CD8-positive, alpha-beta memory T cell (primary cell): ENCODE results near the gene TMEM132E. TPM values are rescaled to one million over a fixed set of nuclear protein-coding genes. Genes with fewer than 3 reads are reported as not detected.

Experiments
- CTCF ChIA-PET: fragments of 350-600 bp; sonication (Branson Sonifier 250); formaldehyde crosslinking; loops from one replicate; lab custom pipeline; 2021; ENCODE audit warnings: antibody characterized with exemption; lab: Charles Lee
- POLR2A ChIA-PET: fragments of 350-600 bp; sonication (Branson Sonifier 250); formaldehyde crosslinking; loops from one replicate; lab custom pipeline; 2021; ENCODE audit warnings: antibody characterized with exemption; lab: Charles Lee
- DNase-seq, 5 donors: peaks; one replicate each; pipeline versions ENCODE4 v3.0.0 to v3.0.0-alpha.2; 2020 to 2022; ENCODE audit warnings: mixed read lengths in 1 of 5
- H3K27ac ChIP-seq: one replicate; pipeline ENCODE4 v1.7.0; 2013; ENCODE audit warnings: low read depth, mild to moderate bottlenecking, low read length, moderate library complexity
- H3K27me3 ChIP-seq: 2 replicates; pipeline ENCODE4 v1.7.0; 2013; ENCODE audit warnings: low read length, mild to moderate bottlenecking; ENCODE audit not compliant: insufficient read depth, poor library complexity, severe bottlenecking
- H3K36me3 ChIP-seq: 2 replicates; pipeline ENCODE4 v1.7.0; 2013; ENCODE audit warnings: mild to moderate bottlenecking, low read length, moderate library complexity; ENCODE audit not compliant: insufficient read depth
- H3K4me1 ChIP-seq: 2 replicates; pipeline ENCODE4 v1.7.0; 2013; ENCODE audit warnings: mild to moderate bottlenecking, low read length, moderate library complexity; ENCODE audit not compliant: insufficient read depth
- H3K4me3 ChIP-seq: 2 replicates; pipeline ENCODE4 v1.7.0; 2013; ENCODE audit warnings: mild to moderate bottlenecking, low read length
- H3K9me3 ChIP-seq: 2 replicates; pipeline ENCODE4 v1.7.0; 2013; ENCODE audit warnings: mild to moderate bottlenecking, low read length
- H3K27ac Mint-ChIP-seq, 8 donors: one replicate each; pipeline ENCODE4 v1.8.0; 2020 to 2021; ENCODE audit warnings: mixed read lengths in 8 of 8, mild to moderate bottlenecking in 6 of 8, inconsistent platforms in 3 of 8, moderate library complexity in 3 of 8
- H3K27me3 Mint-ChIP-seq, 2 donors: one replicate each; pipeline ENCODE4 v1.8.0; 2020 to 2021; ENCODE audit warnings: mixed read lengths in 2 of 2, mild to moderate bottlenecking in 1 of 2, moderate library complexity in 1 of 2
- H3K36me3 Mint-ChIP-seq, 3 donors: one replicate each; pipeline ENCODE4 v1.8.0; 2020 to 2021; ENCODE audit warnings: mixed read lengths in 3 of 3, inconsistent platforms in 1 of 3, mild to moderate bottlenecking in 1 of 3
- H3K4me1 Mint-ChIP-seq, 3 donors: one replicate each; pipeline ENCODE4 v1.8.0; 2020 to 2021; ENCODE audit warnings: mixed read lengths in 3 of 3, inconsistent platforms in 1 of 3, mild to moderate bottlenecking in 1 of 3
- H3K4me3 Mint-ChIP-seq, 7 donors: one replicate each; pipeline ENCODE4 v1.8.0; 2020 to 2021; ENCODE audit warnings: mixed read lengths in 7 of 7, mild to moderate bottlenecking in 6 of 7, moderate library complexity in 4 of 7, inconsistent platforms in 2 of 7
- H3K9me3 Mint-ChIP-seq, 5 donors: one replicate each; pipeline ENCODE4 v1.8.0; 2020 to 2022; ENCODE audit warnings: mixed read lengths in 5 of 5, mild to moderate bottlenecking in 3 of 5, moderate library complexity in 2 of 5, inconsistent platforms in 1 of 5
- polyA plus RNA-seq: library from polyadenylated mRNA; unstranded; fragments of 300-500 nt; fragmentation: Illumina TruSeq; gene quantifications from one replicate; pipeline ENCODE4 v1.2.3, GENCODE V29; 2021
- total RNA-seq, 2 experiments: library from RNA; stranded (reverse); gene quantifications; one replicate each; pipeline ENCODE4 v1.2.3, GENCODE V29; 2021

TMEM132E gene
- total and polyA plus RNA-seq, 3 experiments from 2014 or later: 0.24 TPM; not detected in 2

- no peaks in the 10 kb centered on the region for H3K9me3 Mint-ChIP-seq
- Histone ChIP-seq H3K4me3 (no peak overlapping the region), H3K4me1 (no peaks in the 10 kb centered on the region), H3K27me3 (peaks cover 21% of the 10 kb centered on the region), H3K27ac (no peak overlapping the region), H3K9me3 (no peaks in the 10 kb centered on the region), H3K36me3 (no peaks in the 10 kb centered on the region)
- H3K27me3 Mint-ChIP-seq: peaks cover 30 to 68% of the 10 kb centered on the region in 2 donors
- no peak overlapping the region for H3K4me3 Mint-ChIP-seq
- ChIA-PET CTCF (no interaction called here), POLR2A (no interaction called here)
- H3K4me1 Mint-ChIP-seq: peaks cover 0 to 6% (median 0%) of the 10 kb centered on the region in 3 donors
- H3K27ac Mint-ChIP-seq: no peak overlapping the region
- no peak for DNase-seq
- H3K36me3 Mint-ChIP-seq: no peaks in the 10 kb centered on the region
Observed at GRCh38 chr17:34622862-34623623, 43.7 kb downstream of the TMEM132E start.

- Histone ChIP-seq H3K9me3 (no peaks in the 10 kb centered on the region), H3K36me3 (no peaks in the 10 kb centered on the region), H3K27me3 (peaks cover 25% of the 10 kb centered on the region), H3K4me3 (no peak overlapping the region), H3K27ac (no peak overlapping the region), H3K4me1 (no peaks in the 10 kb centered on the region)
- DNase-seq: no peak
- ChIA-PET CTCF (no interaction called here), POLR2A (no interaction called here)
- no peak overlapping the region for H3K4me3 Mint-ChIP-seq
- H3K4me1 Mint-ChIP-seq: peaks cover 0 to 6% (median 0%) of the 10 kb centered on the region in 3 donors
- no peaks in the 10 kb centered on the region for H3K9me3 Mint-ChIP-seq
- peaks cover 30 to 74% of the 10 kb centered on the region in 2 donors for H3K27me3 Mint-ChIP-seq
- no peaks in the 10 kb centered on the region for H3K36me3 Mint-ChIP-seq
- no peak overlapping the region for H3K27ac Mint-ChIP-seq
Observed at GRCh38 chr17:34623856-34624766, 44.7 kb downstream of the TMEM132E start.

GRCh38 chr17:34624767-34625383 lies 45.5 kb downstream of the TMEM132E start:
- ChIA-PET CTCF (no interaction called here), POLR2A (no interaction called here)
- Histone ChIP-seq H3K27ac (no peak overlapping the region), H3K4me1 (no peaks in the 10 kb centered on the region), H3K36me3 (no peaks in the 10 kb centered on the region), H3K4me3 (no peak overlapping the region), H3K9me3 (no peaks in the 10 kb centered on the region), H3K27me3 (peaks cover 25% of the 10 kb centered on the region)
- Mint-ChIP-seq H3K27me3 (peaks cover 34 to 73% of the 10 kb centered on the region in 2 donors), H3K36me3 (no peaks in the 10 kb centered on the region), H3K4me1 (peaks cover 0 to 6% (median 0%) of the 10 kb centered on the region in 3 donors), H3K9me3 (no peaks in the 10 kb centered on the region), H3K27ac (no peak overlapping the region), H3K4me3 (no peak overlapping the region)
- no peak for DNase-seq

- DNase-seq: peak in 1 of 5 donors; percentile 5
- Histone ChIP-seq H3K9me3 (no peaks in the 10 kb centered on the region), H3K27me3 (peaks cover 24% of the 10 kb centered on the region), H3K27ac (no peak overlapping the region), H3K4me3 (no peak overlapping the region), H3K36me3 (no peaks in the 10 kb centered on the region), H3K4me1 (no peaks in the 10 kb centered on the region)
- Mint-ChIP-seq H3K4me3 (no peak overlapping the region), H3K4me1 (peaks cover 0 to 6% (median 0%) of the 10 kb centered on the region in 3 donors), H3K36me3 (no peaks in the 10 kb centered on the region), H3K27me3 (peaks cover 35 to 74% of the 10 kb centered on the region in 2 donors), H3K9me3 (no peaks in the 10 kb centered on the region), H3K27ac (no peak overlapping the region)
- ChIA-PET POLR2A (no interaction called here), CTCF (interaction anchor here (4.2 kb wide), 1 partner anchor 12 kb away, joined by 21 read pairs; no protein-coding TSS in a partner anchor)
Observed at GRCh38 chr17:34626121-34626681, 46.8 kb downstream of the TMEM132E start.

- no peaks in the 10 kb centered on the region for H3K36me3 Mint-ChIP-seq
- DNase-seq: no peak
- Histone ChIP-seq H3K27ac (no peak overlapping the region), H3K4me1 (no peaks in the 10 kb centered on the region), H3K9me3 (no peaks in the 10 kb centered on the region), H3K4me3 (no peak overlapping the region), H3K36me3 (no peaks in the 10 kb centered on the region), H3K27me3 (peaks cover 22% of the 10 kb centered on the region)
- H3K9me3 Mint-ChIP-seq: no peaks in the 10 kb centered on the region
- H3K4me3 Mint-ChIP-seq: no peak overlapping the region
- ChIA-PET CTCF (interaction anchor here (4.2 kb wide), 1 partner anchor 9 kb away, joined by 21 read pairs; no protein-coding TSS in a partner anchor), POLR2A (no interaction called here)
- H3K4me1 Mint-ChIP-seq: peaks cover 0 to 6% (median 0%) of the 10 kb centered on the region in 3 donors
- peaks cover 35 to 80% of the 10 kb centered on the region in 2 donors for H3K27me3 Mint-ChIP-seq
- no peak overlapping the region for H3K27ac Mint-ChIP-seq
Observed at GRCh38 chr17:34628879-34629278, 49.5 kb downstream of the TMEM132E start.

- Mint-ChIP-seq H3K27me3 (peaks cover 20 to 53% of the 10 kb centered on the region in 2 donors), H3K9me3 (no peaks in the 10 kb centered on the region), H3K4me1 (peaks cover 0 to 12% (median 4%) of the 10 kb centered on the region in 3 donors), H3K36me3 (no peaks in the 10 kb centered on the region), H3K27ac (peak overlapping the region in 1 of 8 donors; percentile 29), H3K4me3 (peak overlapping the region in 1 of 7 donors; percentile 78)
- peak in 1 of 5 donors; percentile 8 for DNase-seq
- ChIA-PET POLR2A (no interaction called here), CTCF (interaction anchor here (1.8 kb wide), 1 partner anchor 487 kb away, joined by 3 read pairs; the partner anchor contains the start of gene RAD51D)
- Histone ChIP-seq H3K36me3 (no peaks in the 10 kb centered on the region), H3K27me3 (peaks cover under 1% of the 10 kb centered on the region), H3K4me1 (peaks cover 6% of the 10 kb centered on the region), H3K27ac (no peak overlapping the region), H3K9me3 (no peaks in the 10 kb centered on the region), H3K4me3 (no peak overlapping the region)
Observed at GRCh38 chr17:34633351-34633750, 54.0 kb downstream of the TMEM132E start.

- Mint-ChIP-seq H3K36me3 (no peaks in the 10 kb centered on the region), H3K9me3 (no peaks in the 10 kb centered on the region), H3K4me1 (peaks cover 0 to 16% (median 4%) of the 10 kb centered on the region in 3 donors), H3K27me3 (peaks cover 20 to 51% of the 10 kb centered on the region in 2 donors), H3K4me3 (peak overlapping the region in 1 of 7 donors; percentile 78), H3K27ac (no peak overlapping the region)
- Histone ChIP-seq H3K4me3 (no peak overlapping the region), H3K27me3 (no peaks in the 10 kb centered on the region), H3K9me3 (no peaks in the 10 kb centered on the region), H3K4me1 (peaks cover 9% of the 10 kb centered on the region), H3K36me3 (no peaks in the 10 kb centered on the region), H3K27ac (no peak overlapping the region)
- CTCF ChIA-PET: interaction anchor here (1.8 kb wide), 1 partner anchor 486 kb away, joined by 3 read pairs; the partner anchor contains the start of gene RAD51D
- peak in 1 of 5 donors; percentile 1 for DNase-seq
- POLR2A ChIA-PET: no interaction called here
Observed at GRCh38 chr17:34633760-34634159, 54.4 kb downstream of the TMEM132E start.
